ENCODE data around the gene SAFB. TPM values are rescaled to one million over a fixed set of nuclear protein-coding genes. Genes with fewer than 3 reads are reported as not detected.

Gene SAFB
- total RNA-seq, 1 donor, result 101 TPM

GRCh38 chr19:5624741-5625278 lies 1.9 kb downstream of the SAFB start:
- DNase-seq (ENCODE audit: low read depth in 2 of 3, low spot score in 2 of 3), result peak in 1 of 3 donors; percentile 5

GRCh38 chr19:5625641-5626040 lies 2.8 kb downstream of the SAFB start:
- DNase-seq (ENCODE audit: low read depth in 2 of 3, low spot score in 2 of 3), result no peak

DNA sequence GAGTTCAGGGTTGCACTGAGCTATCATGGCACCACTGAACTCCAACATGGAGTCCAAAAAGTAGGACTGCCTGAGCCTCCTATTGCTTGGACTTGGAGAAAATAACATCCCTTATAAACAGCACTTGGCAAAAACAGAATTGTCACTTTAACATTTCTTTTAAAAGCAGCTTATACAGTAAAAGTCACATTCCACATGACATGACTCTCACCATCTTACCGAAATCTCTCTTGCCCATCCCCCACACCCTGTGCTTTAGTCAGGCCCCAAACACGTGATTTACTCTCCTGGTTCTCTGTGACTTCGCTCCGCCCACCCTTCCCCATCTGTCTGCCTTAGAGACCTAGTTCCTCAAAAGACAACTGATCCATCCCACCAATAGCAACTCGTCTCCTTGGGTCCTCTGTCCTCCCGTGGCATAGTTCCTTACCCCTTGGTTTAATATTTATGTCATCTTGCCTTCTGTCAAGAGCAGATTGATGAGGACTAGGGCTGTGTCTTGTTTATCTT lies 4.6 kb downstream of the SAFB start:
- DNase-seq (ENCODE audit: low read depth in 2 of 3, low spot score in 2 of 3), result peak in 2 of 3 donors; percentile 90 to 94

DNA sequence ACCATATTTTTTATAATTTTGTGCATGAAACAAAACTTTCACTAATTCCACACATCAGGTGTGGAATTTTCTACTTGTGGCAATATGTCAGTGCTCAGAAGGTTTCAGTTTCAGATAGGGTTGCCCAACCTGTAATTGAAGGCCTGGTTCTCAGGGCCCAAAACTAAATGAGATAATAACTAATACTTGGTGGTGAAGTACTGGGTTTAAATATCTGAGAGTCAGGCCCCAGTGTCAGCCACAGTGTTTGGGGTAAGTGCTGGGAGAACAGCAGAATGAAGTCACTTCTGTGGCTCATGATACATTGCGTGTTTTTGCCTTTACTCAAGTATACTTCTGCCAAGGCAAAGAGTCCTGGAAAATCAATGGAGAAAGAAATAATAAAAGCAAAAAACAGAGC lies 5.6 kb downstream of the SAFB start:
- DNase-seq (ENCODE audit: low read depth in 2 of 3, low spot score in 2 of 3), result no peak

GRCh38 chr19:5628919-5629481 lies 6.1 kb downstream of the SAFB start:
- DNase-seq (ENCODE audit: low read depth in 2 of 3, low spot score in 2 of 3), result peak in 2 of 3 donors; percentile 51 to 81

- no peak for DNase-seq (ENCODE audit: low read depth in 2 of 3, low spot score in 2 of 3)
Measured at GRCh38 chr19:5631567-5632240, 8.8 kb downstream of the SAFB start.

- no peak for DNase-seq (ENCODE audit: low read depth in 2 of 3, low spot score in 2 of 3)
Measured at GRCh38 chr19:5632241-5632612, 9.3 kb downstream of the SAFB start.

DNA sequence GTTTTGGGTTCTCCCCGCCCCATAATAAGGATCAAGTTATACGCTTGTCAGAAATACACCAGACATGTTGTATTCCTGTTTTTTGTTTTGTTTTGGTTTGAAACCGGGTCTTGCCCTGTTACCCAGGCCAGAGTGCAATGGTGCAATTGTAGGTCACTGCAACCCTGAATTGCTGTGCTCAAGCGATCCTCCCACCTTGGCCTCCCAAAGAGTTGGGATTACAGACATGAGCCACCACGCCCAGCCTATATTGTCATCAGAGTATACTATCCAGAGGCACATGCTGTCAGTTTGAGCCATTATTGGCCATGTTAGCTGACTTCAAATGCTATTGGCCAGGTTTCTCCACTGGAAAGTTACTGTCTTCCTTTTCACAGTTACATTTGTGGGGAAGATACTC lies 9.8 kb downstream of the SAFB start:
- DNase-seq (ENCODE audit: low read depth in 2 of 3, low spot score in 2 of 3), result no peak

DNA sequence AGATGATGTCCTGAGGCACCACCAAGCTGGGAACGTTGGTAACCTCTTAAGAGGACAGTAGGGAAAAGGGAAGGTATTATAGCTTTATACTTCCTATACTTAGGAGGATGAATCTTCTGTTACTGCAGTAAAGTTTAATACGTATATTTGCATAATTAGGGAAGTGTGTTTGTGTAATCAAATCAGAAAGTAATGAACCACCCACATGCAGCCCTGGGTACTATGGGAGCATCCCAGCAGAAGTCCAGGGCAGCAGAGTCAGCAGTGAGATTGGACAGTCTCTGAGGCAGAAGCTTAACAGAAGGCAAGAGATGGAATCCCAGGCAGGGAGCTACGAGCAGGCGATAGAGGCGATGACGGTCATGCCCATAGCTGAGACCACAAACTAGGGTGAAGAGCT lies 12.5 kb downstream of the SAFB start:
- no peak for DNase-seq (ENCODE audit: low read depth in 2 of 3, low spot score in 2 of 3)

DNA sequence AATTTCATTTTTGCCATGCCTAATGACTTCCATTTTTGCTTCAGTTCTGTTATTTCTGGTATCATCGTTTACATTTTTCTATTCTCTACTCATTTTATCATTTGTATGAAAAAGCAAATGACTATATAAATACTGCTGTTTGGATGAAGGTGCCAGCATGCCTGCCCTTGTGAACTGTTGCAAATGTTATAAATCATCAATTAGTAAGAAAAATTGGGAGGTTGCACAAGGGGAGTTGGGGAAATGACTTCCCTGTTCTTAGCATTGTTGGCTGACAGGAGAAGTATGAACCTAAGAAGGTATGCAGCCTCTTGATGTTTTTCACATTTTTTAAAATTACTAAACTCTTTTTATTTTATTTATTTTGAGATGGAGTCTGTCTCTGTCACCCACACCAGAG lies 15.1 kb downstream of the SAFB start:
- no peak for DNase-seq (ENCODE audit: low read depth in 2 of 3, low spot score in 2 of 3)

GRCh38 chr19:5641171-5641570 lies 18.3 kb downstream of the SAFB start:
- DNase-seq (ENCODE audit: low read depth in 2 of 3, low spot score in 2 of 3), result no peak

GRCh38 chr19:5642204-5642603 lies 19.3 kb downstream of the SAFB start:
- DNase-seq (ENCODE audit: low read depth in 2 of 3, low spot score in 2 of 3), result no peak

DNA sequence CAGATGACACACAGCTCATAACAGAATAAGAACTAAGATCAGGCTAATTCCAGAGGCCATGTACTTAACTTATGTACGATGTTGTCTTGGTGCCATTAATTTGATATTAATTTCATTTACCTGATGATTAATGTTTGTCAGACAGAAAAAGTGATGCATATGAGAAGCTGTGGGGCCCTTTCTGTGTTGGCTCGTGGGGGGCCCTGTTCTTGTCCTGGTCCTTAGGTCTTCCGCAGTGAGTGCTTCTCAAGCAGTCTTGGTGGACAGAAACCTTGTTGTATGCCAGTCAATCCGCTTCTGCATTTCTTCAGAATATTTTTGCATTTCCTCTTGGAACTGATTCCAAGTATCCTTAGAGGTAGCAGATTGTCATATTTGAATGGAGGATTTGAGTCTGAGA lies 20.2 kb downstream of the SAFB start:
- DNase-seq (ENCODE audit: low read depth in 2 of 3, low spot score in 2 of 3), result no peak

DNA sequence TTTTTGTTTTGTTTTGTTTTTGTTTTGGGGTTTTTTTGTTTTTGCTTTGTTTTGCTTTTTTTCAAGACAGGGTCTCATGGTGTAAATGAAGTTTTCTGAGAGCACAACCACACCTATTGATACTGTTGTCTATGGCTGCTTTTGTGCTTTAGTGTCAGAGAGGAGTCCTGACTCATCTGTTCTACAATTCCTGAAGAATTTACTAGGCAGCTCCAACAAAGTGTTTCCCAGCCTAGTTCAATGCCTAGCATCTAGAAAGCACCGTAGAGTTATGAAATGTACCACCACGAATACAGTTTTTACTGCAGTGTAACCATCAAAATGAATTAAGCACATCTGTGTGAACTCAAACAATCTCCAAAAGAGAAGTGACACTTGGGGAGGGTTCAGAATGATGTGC lies 21.2 kb downstream of the SAFB start:
- no peak for DNase-seq (ENCODE audit: low read depth in 2 of 3, low spot score in 2 of 3)

- no peak for DNase-seq (ENCODE audit: low read depth in 2 of 3, low spot score in 2 of 3)
Measured at GRCh38 chr19:5645409-5645808, 22.5 kb downstream of the SAFB start.

DNA sequence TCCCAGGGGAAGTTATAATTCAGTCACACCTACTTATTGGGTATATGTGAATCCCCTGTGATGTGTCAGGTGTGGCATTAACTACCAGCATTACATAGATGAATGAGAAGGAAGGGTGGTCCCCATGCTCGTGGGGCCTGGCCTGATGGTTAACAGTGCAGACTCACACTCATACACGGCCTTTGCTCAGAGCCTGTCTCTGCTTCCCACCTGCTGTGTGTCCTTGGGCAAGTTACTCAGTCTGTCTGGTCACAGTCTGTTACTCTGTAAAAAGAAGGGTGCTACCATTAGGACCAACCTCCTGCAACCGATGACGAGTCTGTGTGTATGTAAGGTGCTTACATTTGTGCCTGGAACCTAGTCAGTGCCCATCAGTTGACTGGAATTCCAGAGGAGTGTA lies 23.8 kb downstream of the SAFB start:
- no peak for DNase-seq (ENCODE audit: low read depth in 2 of 3, low spot score in 2 of 3)

- DNase-seq (ENCODE audit: low read depth in 2 of 3, low spot score in 2 of 3), result no peak
Measured at GRCh38 chr19:5648464-5648863, 25.6 kb downstream of the SAFB start.

DNA sequence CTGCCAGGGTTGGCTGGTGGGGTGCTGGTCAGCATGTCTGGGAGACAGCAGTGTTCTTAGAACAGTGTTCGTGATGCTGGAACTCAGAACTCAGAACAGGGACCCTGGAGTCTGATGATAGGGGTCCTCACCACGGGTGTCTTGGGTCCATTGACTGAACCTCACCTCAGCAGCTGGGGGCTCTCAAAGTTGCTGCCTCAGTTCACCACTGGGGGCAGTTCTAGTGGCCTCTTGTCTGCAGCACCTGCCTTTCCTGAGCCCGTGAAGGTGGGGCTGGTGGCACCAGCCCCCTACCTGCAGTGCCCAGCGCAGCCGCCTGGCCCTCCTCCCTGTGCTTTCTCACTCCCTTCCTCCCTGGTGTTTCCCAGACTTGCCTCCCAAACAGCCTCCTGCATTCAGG lies 28.5 kb downstream of the SAFB start:
- DNase-seq (ENCODE audit: low read depth in 2 of 3, low spot score in 2 of 3), result no peak

DNA sequence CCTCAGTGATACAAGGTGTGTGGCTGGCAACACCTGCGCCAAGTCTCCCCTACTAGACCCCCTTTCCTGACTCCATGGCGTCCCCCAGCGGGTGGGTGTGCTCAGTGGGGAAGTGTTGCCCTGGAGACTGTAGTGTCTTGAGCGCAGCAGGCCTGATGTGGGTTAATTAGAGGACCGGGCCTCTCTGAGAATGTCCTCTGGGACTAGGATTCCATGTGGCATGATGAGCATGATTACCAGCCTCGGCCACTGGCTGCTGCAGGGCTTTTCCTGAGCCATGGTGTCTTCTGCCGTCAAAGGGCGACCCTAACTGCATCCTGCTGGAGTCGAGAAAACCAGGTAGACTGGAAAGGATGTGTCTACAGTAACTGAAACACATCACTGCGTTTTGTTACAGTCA lies 29.4 kb downstream of the SAFB start:
- no peak for DNase-seq (ENCODE audit: low read depth in 2 of 3, low spot score in 2 of 3)

DNA sequence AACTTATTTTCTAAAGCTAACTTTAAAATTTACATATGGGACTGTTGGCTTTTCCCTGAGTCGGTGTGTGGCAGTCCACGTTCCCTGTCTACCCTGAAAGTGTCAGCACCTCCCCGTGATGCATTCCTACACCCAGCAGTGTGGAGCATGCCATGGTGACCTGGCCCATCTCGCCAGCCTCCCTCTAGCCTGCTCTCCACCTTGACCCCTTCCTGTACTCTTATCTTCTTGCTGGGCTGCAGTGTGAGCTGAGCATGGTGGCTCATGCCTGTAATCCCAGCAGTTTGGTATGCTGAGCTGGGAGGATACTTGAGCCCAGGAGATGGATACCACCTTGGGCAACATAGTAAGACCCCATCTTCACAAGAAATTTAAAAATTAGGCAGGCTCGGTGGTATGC lies 32.0 kb downstream of the SAFB start:
- DNase-seq (ENCODE audit: low read depth in 2 of 3, low spot score in 2 of 3), result no peak

- DNase-seq (ENCODE audit: low read depth in 2 of 3, low spot score in 2 of 3), result no peak
Measured at GRCh38 chr19:5655412-5655811, 32.5 kb downstream of the SAFB start.

GRCh38 chr19:5661483-5661882 lies 38.6 kb downstream of the SAFB start:
- DNase-seq (ENCODE audit: low read depth in 2 of 3, low spot score in 2 of 3), result no peak

Measured in hematopoietic multipotent progenitor cell (in vitro differentiated cells).